Aorta (tissue), 5 donors: Measurements from ENCODE around the gene HSPA12A. TPM values are rescaled to one million over a fixed set of nuclear protein-coding genes. Genes with fewer than 3 reads are reported as not detected.

Source experiments
- ATAC-seq: fragments of 200-7000 bp; cut with Tn5 transposase; one replicate; pipeline ENCODE4 v1.9.1; 2022; ENCODE audit warnings: moderate library complexity; ENCODE audit not compliant: low FRiP score
- DNase-seq, 2 donors: peaks; one replicate each; pipeline ENCODE4 v3.0.0-alpha.2; 2020
- H3K27ac ChIP-seq, 2 donors: one replicate each; pipeline ENCODE4 v1.5.1; 2013; ENCODE audit warnings: low read length in 2 of 2, mild to moderate bottlenecking in 2 of 2, moderate library complexity in 2 of 2, control low read depth in 1 of 2, inconsistent platforms in 1 of 2, low read depth in 1 of 2
- H3K27me3 ChIP-seq, 2 donors: one replicate each; pipeline ENCODE4 v1.6.1; 2013; ENCODE audit warnings: control low read depth in 1 of 2, low read length in 1 of 2, mild to moderate bottlenecking in 1 of 2, moderate library complexity in 1 of 2; ENCODE audit not compliant: insufficient read depth in 2 of 2, control insufficient read depth in 1 of 2
- H3K36me3 ChIP-seq, 2 donors: one replicate each; pipeline ENCODE4 v1.6.1; 2013; ENCODE audit warnings: control low read depth in 1 of 2, low read length in 1 of 2, mild to moderate bottlenecking in 1 of 2; ENCODE audit not compliant: insufficient read depth in 2 of 2, control insufficient read depth in 1 of 2
- H3K4me1 ChIP-seq, 2 donors: one replicate each; pipeline ENCODE4 v1.6.1; 2013; ENCODE audit warnings: low read length in 2 of 2, control low read depth in 1 of 2, mild to moderate bottlenecking in 1 of 2, moderate library complexity in 1 of 2; ENCODE audit not compliant: insufficient read depth in 2 of 2, control insufficient read depth in 1 of 2
- H3K4me3 ChIP-seq, 2 donors: one replicate each; pipeline ENCODE4 v1.5.1; 2013; ENCODE audit warnings: low read length in 2 of 2, control low read depth in 1 of 2, mild to moderate bottlenecking in 1 of 2
- H3K9me3 ChIP-seq: one replicate; pipeline ENCODE4 v1.6.1; 2013; ENCODE audit warnings: mild to moderate bottlenecking, low read length; ENCODE audit not compliant: control insufficient read depth
- WGBS, 2 donors: extraction: QIAGEN DNeasy Blood & Tissue Kit; methylation state at CpG; one replicate each; pipeline ENCODE4 v1.1.7; 2013; 5-methylcytosine and 5-hydroxymethylcytosine counted together
- intact Hi-C, 2 donors: fragments of 100-400 bp; cut with DNase I; formaldehyde crosslinking; loops; one replicate each; pipeline versions ENCODE4 v1.14.2 to v1.15.0; 2022
- polyA plus RNA-seq, 2 donors: library from polyadenylated mRNA; stranded (reverse); fragments of 200-250 nt; gene quantifications; one replicate each; pipeline ENCODE4 v1.2.3, GENCODE V29; 2013
- total RNA-seq, 2 donors: library from RNA; stranded (reverse); fragmentation: NEBNext Ultra II Directional; extraction: Animal tissue kit (Norgen Biotek cat#: 25700); gene quantifications; one replicate each; pipeline ENCODE4 v1.2.1, GENCODE V29; 2021
- donor health status: healthy with polysubstance abuse.
- donor health status: Bipolar disorder and iron deficiency.
- donor health status: DM: no; HTN: no; CAD: no.
- donor health status: DM: no; HTN: no; CAD: no.
- donor health status: DM: yes; HTN: yes; CAD: no.

The HSPA12A gene
- total and polyA plus RNA-seq, 4 donors = 2.3 to 25.7 (median 10.2) TPM

GRCh38 chr10:116752969-116753665 is 10.8 kb upstream of the HSPA12A start:
- Histone ChIP-seq H3K9me3 (no peaks in the 10 kb centered on the region), H3K36me3 (no peaks in the 10 kb centered on the region), H3K4me3 (no peak overlapping the region), H3K27me3 (no peaks in the 10 kb centered on the region), H3K4me1 (no peaks in the 10 kb centered on the region), H3K27ac (no peak overlapping the region)
- WGBS, 2 donors = 68 to 72% methylated on average over 4 of the region's 4 CpGs
- DNase-seq = no peak
- intact Hi-C loops = no loop called here
- ATAC-seq = no peak

- Histone ChIP-seq H3K27ac (no peak overlapping the region), H3K27me3 (no peaks in the 10 kb centered on the region), H3K36me3 (no peaks in the 10 kb centered on the region), H3K4me1 (no peaks in the 10 kb centered on the region), H3K9me3 (no peaks in the 10 kb centered on the region), H3K4me3 (no peak overlapping the region)
- ATAC-seq (no peak), DNase-seq (no peak)
- 93 to 95% methylated on average over 1 of the region's 1 CpG for WGBS, 2 donors
- intact Hi-C loops = no loop called here
These were observed 10.2 kb upstream of the HSPA12A start for GRCh38 chr10:116752563-116752962.

GRCh38 chr10:116748471-116748870 is 6.1 kb upstream of the HSPA12A start:
- WGBS, 2 donors = 98 to 100% methylated on average over 1 of the region's 1 CpG

GRCh38 chr10:116748041-116748440 is 5.7 kb upstream of the HSPA12A start:
- Histone ChIP-seq H3K36me3 (no peaks in the 10 kb centered on the region), H3K9me3 (no peaks in the 10 kb centered on the region), H3K27ac (no peak overlapping the region), H3K4me1 (no peaks in the 10 kb centered on the region), H3K4me3 (no peak overlapping the region), H3K27me3 (no peaks in the 10 kb centered on the region)
- 93 to 97% methylated on average over 1 of the region's 1 CpG for WGBS, 2 donors
- ATAC-seq = no peak
- intact Hi-C loops = no loop called here
- DNase-seq = no peak

More at GRCh38 chr10:116748471-116748870, 6.1 kb upstream of the HSPA12A start:
- H3K36me3 ChIP-seq = no peaks in the 10 kb centered on the region
- ATAC-seq = no peak
- H3K27ac ChIP-seq = no peak overlapping the region
- no peaks in the 10 kb centered on the region for H3K4me1 ChIP-seq
- H3K4me3 ChIP-seq = no peak overlapping the region
- no peaks in the 10 kb centered on the region for H3K27me3 ChIP-seq
- intact Hi-C loops = no loop called here
- DNase-seq = no peak
- no peaks in the 10 kb centered on the region for H3K9me3 ChIP-seq

- Histone ChIP-seq H3K27me3 (no peaks in the 10 kb centered on the region), H3K9me3 (no peaks in the 10 kb centered on the region), H3K4me3 (no peak overlapping the region), H3K4me1 (no peaks in the 10 kb centered on the region), H3K27ac (no peak overlapping the region), H3K36me3 (no peaks in the 10 kb centered on the region)
- intact Hi-C loops = no loop called here
- ATAC-seq = no peak
- WGBS, 2 donors = 71 to 83% methylated on average over 7 of the region's 7 CpGs
- DNase-seq = no peak
These were observed 5.0 kb upstream of the HSPA12A start for GRCh38 chr10:116747325-116747724.

- no peak for DNase-seq
- intact Hi-C loops = loop anchor here in 1 of 2 donors (5.0 kb wide), 1 partner anchor 42 kb away; no protein-coding TSS in a partner anchor
- Histone ChIP-seq H3K27me3 (no peaks in the 10 kb centered on the region), H3K27ac (no peak overlapping the region), H3K9me3 (no peaks in the 10 kb centered on the region), H3K4me3 (no peak overlapping the region), H3K36me3 (no peaks in the 10 kb centered on the region), H3K4me1 (no peaks in the 10 kb centered on the region)
- ATAC-seq = no peak
- 87 to 92% methylated on average over 6 of the region's 6 CpGs for WGBS, 2 donors
These were observed 2.5 kb upstream of the HSPA12A start for GRCh38 chr10:116744885-116745284.

GRCh38 chr10:116744163-116744753 is 1.9 kb upstream of the HSPA12A start:
- Histone ChIP-seq H3K4me3 (no peak overlapping the region), H3K27me3 (no peaks in the 10 kb centered on the region), H3K27ac (no peak overlapping the region), H3K4me1 (no peaks in the 10 kb centered on the region), H3K36me3 (no peaks in the 10 kb centered on the region), H3K9me3 (no peaks in the 10 kb centered on the region)
- no peak for ATAC-seq
- intact Hi-C loops = loop anchor here in 1 of 2 donors (5.0 kb wide), 1 partner anchor 43 kb away; no protein-coding TSS in a partner anchor
- no peak for DNase-seq
- WGBS, 2 donors = 92% methylated on average over 12 of the region's 12 CpGs

GRCh38 chr10:116743266-116744064 is 1.1 kb upstream of the HSPA12A start:
- Histone ChIP-seq H3K27ac (peak overlapping the region; percentile 28 to 98), H3K4me3 (peak overlapping the region in 1 of 2 donors; percentile 90), H3K36me3 (no peaks in the 10 kb centered on the region), H3K4me1 (no peaks in the 10 kb centered on the region), H3K27me3 (no peaks in the 10 kb centered on the region), H3K9me3 (no peaks in the 10 kb centered on the region)
- intact Hi-C loops = loop anchor here in 1 of 2 donors (5.0 kb wide), 1 partner anchor 44 kb away; no protein-coding TSS in a partner anchor
- WGBS, 2 donors = 45 to 46% methylated on average over 24 of the region's 24 CpGs
- no peak for ATAC-seq
- DNase-seq = peak in 1 of 2 donors; percentile 93
